SIG-M5 (cell line): ENCODE results near the gene SLC25A30.
"Not testable (repeated sequence)": the region's sequence is repeated elsewhere in the genome, so short reads cannot be mapped to it uniquely, and the experiment has no call there.

ENCODE experiments used
- DNase-seq: peaks from one replicate; lab custom pipeline; 2025; lab: John Stamatoyannopoulos, UW

The SLC25A30 gene

GRCh38 chr13:45432737-45433380, 14.7 kb upstream of the SLC25A30 start:
- DNase-seq: no peak

- DNase-seq: not testable (repeated sequence)
Observed at GRCh38 chr13:45426056-45426841, 8.1 kb upstream of the SLC25A30 start.

- DNase-seq: no peak
Observed at GRCh38 chr13:45422731-45423292, 4.6 kb upstream of the SLC25A30 start.

- DNase-seq: no peak
Observed at GRCh38 chr13:45419945-45420344, 1.8 kb upstream of the SLC25A30 start.

- not testable (repeated sequence) for DNase-seq
Observed at GRCh38 chr13:45419389-45419788, 1.2 kb upstream of the SLC25A30 start.

GRCh38 chr13:45416516-45417128, 1.6 kb downstream of the SLC25A30 start:
- DNase-seq: no peak

GRCh38 chr13:45415112-45415511, 3.1 kb downstream of the SLC25A30 start:
- DNase-seq: no peak

GRCh38 chr13:45413826-45414307, 4.3 kb downstream of the SLC25A30 start:
- no peak for DNase-seq

GRCh38 chr13:45412274-45413049, 5.7 kb downstream of the SLC25A30 start:
- DNase-seq: no peak

GRCh38 chr13:45411631-45412030, 6.5 kb downstream of the SLC25A30 start:
- DNase-seq: no peak

- DNase-seq: no peak
Observed at GRCh38 chr13:45411221-45411620, 7.0 kb downstream of the SLC25A30 start.

GRCh38 chr13:45410466-45410865, 7.7 kb downstream of the SLC25A30 start:
- no peak for DNase-seq

- no peak for DNase-seq
Observed at GRCh38 chr13:45410001-45410400, 8.2 kb downstream of the SLC25A30 start.

GRCh38 chr13:45406421-45406820, 11.8 kb downstream of the SLC25A30 start:
- DNase-seq: no peak

- no peak for DNase-seq
Observed at GRCh38 chr13:45403081-45403480, 15.1 kb downstream of the SLC25A30 start.

GRCh38 chr13:45402641-45403040, 15.5 kb downstream of the SLC25A30 start:
- no peak for DNase-seq

- no peak for DNase-seq
Observed at GRCh38 chr13:45401314-45401713, 16.9 kb downstream of the SLC25A30 start.

- DNase-seq: no peak
Observed at GRCh38 chr13:45398877-45399276, 19.3 kb downstream of the SLC25A30 start.

GRCh38 chr13:45396533-45397095, 21.6 kb downstream of the SLC25A30 start:
- DNase-seq: no peak

GRCh38 chr13:45393941-45394570, 24.1 kb downstream of the SLC25A30 start:
- no peak for DNase-seq

- DNase-seq: no peak
Observed at GRCh38 chr13:45392811-45393210, 25.4 kb downstream of the SLC25A30 start.
